ENCODE measurements around the gene OR7A17. TPM values are rescaled to one million over a fixed set of nuclear protein-coding genes. Genes with fewer than 3 reads are reported as not detected.

OR7A17 gene
- total RNA-seq (2021; fragmentation: NEBNext Ultra II Directional; extraction: Animal tissue kit (Norgen Biotek cat#: 25700)) (not detected in 2 replicates), polyA plus RNA-seq (2011; rRNA removed) (not detected in 2 replicates), polyA minus RNA-seq (2011; rRNA and poly(A)+ RNA removed) (not detected in 2 replicates)
- not detected for polyA plus RNA-seq (2011; cell fraction: cytosol; rRNA removed)
- polyA plus RNA-seq (2011; cell fraction: nucleus; rRNA removed), result not detected
- not detected in 4 replicates for polyA plus RNA-seq (2012, experiment 1 of 2)
- not detected for polyA plus RNA-seq (2012, experiment 2 of 2)
- not detected for polyA plus RNA-seq (2013, experiment 1 of 2)
- polyA plus RNA-seq (2013, experiment 2 of 2), result not detected
- polyA minus RNA-seq (2011; cell fraction: cytosol; rRNA and poly(A)+ RNA removed), result not detected
- not detected for polyA minus RNA-seq (2011; cell fraction: nucleus; rRNA and poly(A)+ RNA removed)
- long read RNA-seq, experiment 1, result 0 reads
- long read RNA-seq, experiment 2, result 0 reads

DNA sequence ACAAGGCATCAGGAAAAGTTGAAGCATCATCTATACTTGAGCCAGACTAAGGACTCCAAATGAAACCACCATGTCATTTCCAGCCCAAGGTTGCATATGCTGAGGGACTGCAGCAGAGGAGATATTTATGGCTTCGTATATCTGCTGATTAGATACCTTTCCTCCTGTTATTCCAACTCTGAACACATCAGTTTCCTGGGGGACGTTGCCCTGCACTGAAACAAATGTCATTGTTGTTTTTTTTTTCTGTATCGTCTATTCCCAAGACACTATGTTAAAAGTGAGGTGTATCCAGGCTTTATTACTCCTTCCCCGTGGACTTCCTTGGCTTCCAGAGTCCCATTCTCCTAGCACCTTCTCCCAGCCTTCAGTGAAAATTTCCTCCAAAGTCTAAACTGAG, at the start of gene OR7A17:
Gene OR7A17, minus strand, starts transcription at position 101 of the 400 bp plus-strand sequence. CDS start 4,777 bp downstream, outside the sequence.
- Histone ChIP-seq H2BK15ac (ENCODE audit: low read length) (no peak within 1 kb of the TSS), H3K14ac (ENCODE audit: insufficient read length) (no peak within 1 kb of the TSS), H2AFZ (ENCODE audit: low read length) (no peak within 1 kb of the TSS), H3K9me3 (ENCODE audit: insufficient read depth in 2 of 2, low read depth in 1 of 2, low read length in 1 of 2) (peaks cover 35 to 36% of the 10 kb centered on the region in 2 experiments), H3K36me3 (ENCODE audit: control insufficient read depth in 2 of 4, insufficient read depth in 4 of 4, low read length in 3 of 4) (no peaks in the 10 kb centered on the region), H3K9ac (replicated peaks in 1 of 4; ENCODE audit: extremely low read depth in 1 of 4, low read depth in 3 of 4, low read length in 3 of 4) (no peak within 1 kb of the TSS), H4K5ac (ENCODE audit: insufficient read length, low read depth, low read length) (no peak within 1 kb of the TSS), H3K27me3 (replicated peaks in 1 of 4; ENCODE audit: control insufficient read depth in 3 of 4, extremely low read depth in 1 of 4, insufficient read depth in 3 of 4, low read length in 3 of 4) (no peaks in the 10 kb centered on the region), H4K91ac (replicated peaks; ENCODE audit: insufficient read length, low read length) (no peak within 1 kb of the TSS), H2BK20ac (ENCODE audit: low read length) (no peak within 1 kb of the TSS), H2BK120ac (replicated peaks; ENCODE audit: low read depth, low read length) (no peak within 1 kb of the TSS), H3K27ac (ENCODE audit: low read depth, low read length) (no peak within 1 kb of the TSS), H3K23me2 (ENCODE audit: low read depth, low read length) (no peaks in the 10 kb centered on the region), H3K4me1 (replicated peaks in 1 of 4; ENCODE audit: control insufficient read depth in 3 of 4, insufficient read depth in 4 of 4, low read length in 3 of 4) (no peaks in the 10 kb centered on the region), H3K4me3 (ENCODE audit: extremely low read depth in 1 of 4, insufficient read depth in 2 of 4, low read depth in 3 of 4, low read length in 4 of 4) (no peak within 1 kb of the TSS), H4K20me1 (replicated peaks in 1 of 2; ENCODE audit: control insufficient read depth in 1 of 2, insufficient read depth in 2 of 2, low read length in 2 of 2) (no peaks in the 10 kb centered on the region), H3K79me2 (ENCODE audit: control insufficient read depth in 1 of 2, insufficient read depth in 2 of 2, low read length in 2 of 2) (no peaks in the 10 kb centered on the region), H2BK12ac (ENCODE audit: low read depth, low read length) (no peak within 1 kb of the TSS), H4K8ac (ENCODE audit: extremely low read depth, insufficient read depth, low read length) (no peak within 1 kb of the TSS), H3K4me2 (ENCODE audit: insufficient read depth in 1 of 2, low read depth in 2 of 2, low read length in 2 of 2) (no peak within 1 kb of the TSS), H3K23ac (ENCODE audit: insufficient read length) (no peak within 1 kb of the TSS), H2AK5ac (ENCODE audit: low read depth, low read length) (no peak within 1 kb of the TSS), H3K18ac (ENCODE audit: extremely low read depth, low read length) (no peak within 1 kb of the TSS), H3K56ac (replicated peaks; ENCODE audit: insufficient read length, low read depth, low read length) (no peak within 1 kb of the TSS), H3K4ac (replicated peaks; ENCODE audit: insufficient read length, low read depth, low read length) (no peak within 1 kb of the TSS), H2BK5ac (ENCODE audit: low read depth, low read length) (no peak within 1 kb of the TSS), H3K79me1 (ENCODE audit: low read depth, low read length) (no peaks in the 10 kb centered on the region)
- FAIRE-seq, result no peak
- POLR2A ChIA-PET (ENCODE audit: partially characterized antibody), result no interaction called here
- CTCF ChIA-PET (ENCODE audit: partially characterized antibody), result no interaction called here
- 54% methylated on average over 4 of the region's 4 CpGs; no CpG with 5 or more reads in 1 of the 2 experiments for WGBS, 2 experiments (ENCODE audit: extremely low coverage in 1 of 2, insufficient coverage in 1 of 2, insufficient read length in 1 of 2, insufficient replicate concordance in 2 of 2, low coverage in 1 of 2, low lambda C conversion rate in 2 of 2, missing lambda C conversion rate in 1 of 2)
- no peak for DNase-seq (ENCODE audit: low read depth in 1 of 2, low spot score in 2 of 2)
- no peak for TF ChIP-seq RNF2 (IDR thresholded peaks at IDR 0.05; ENCODE audit: borderline replicate concordance, low read depth, low read length, missing control alignments, poor library complexity, severe bottlenecking)
- TF ChIP-seq, protein P1, sequence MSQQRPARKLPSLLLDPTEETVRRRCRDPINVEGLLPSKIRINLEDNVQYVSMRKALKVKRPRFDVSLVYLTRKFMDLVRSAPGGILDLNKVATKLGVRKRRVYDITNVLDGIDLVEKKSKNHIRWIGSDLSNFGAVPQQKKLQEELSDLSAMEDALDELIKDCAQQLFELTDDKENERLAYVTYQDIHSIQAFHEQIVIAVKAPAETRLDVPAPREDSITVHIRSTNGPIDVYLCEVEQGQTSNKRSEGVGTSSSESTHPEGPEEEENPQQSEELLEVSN (IDR thresholded peaks at IDR 0.05), result no peak
- no peak for TF ChIP-seq SIN3A (conservative IDR thresholded peaks at IDR 0.05 in 1 of 2, IDR thresholded peaks at IDR 0.05 in 1 of 2; ENCODE audit: low read depth in 1 of 2, low read length in 2 of 2)
